Common myeloid progenitor, CD34-positive (primary cell): ENCODE data around the gene CTTNBP2. TPM values are rescaled to one million over a fixed set of nuclear protein-coding genes. Genes with fewer than 3 reads are reported as not detected.

Experiments used
- CTCF ChIA-PET: fragments of 350-600 bp; sonication (Branson Sonifier 250); formaldehyde crosslinking; loops from one replicate; lab custom pipeline; 2021; ENCODE audit warnings: antibody characterized with exemption; lab: Charles Lee
- POLR2A ChIA-PET: fragments of 350-600 bp; sonication (Branson Sonifier 250); formaldehyde crosslinking; loops from one replicate; lab custom pipeline; 2021; ENCODE audit warnings: antibody characterized with exemption; lab: Charles Lee
- DNase-seq, 3 donors: peaks; one replicate each; pipeline versions ENCODE4 v3.0.0 to v3.0.0-alpha.2; 2013
- H3K27ac ChIP-seq, 2 experiments: 1 replicate in 1 of 2; 2 replicates in 1 of 2; pipeline ENCODE4 v1.7.0; 2013; ENCODE audit warnings: inconsistent platforms in 2 of 2, low read length in 2 of 2, mild to moderate bottlenecking in 2 of 2, low read depth in 1 of 2, moderate library complexity in 1 of 2; ENCODE audit not compliant: severe bottlenecking in 2 of 2, insufficient read depth in 1 of 2, poor library complexity in 1 of 2
- H3K27me3 ChIP-seq, 5 experiments: replicated peaks in 2 of 5; 1 replicate in 3 of 5; 2 replicates in 2 of 5; pipeline versions ENCODE4 v1.6.1 to v1.7.0; 2013; ENCODE audit warnings: low read length in 4 of 5, mild to moderate bottlenecking in 2 of 5, moderate library complexity in 2 of 5, inconsistent platforms in 1 of 5; ENCODE audit not compliant: insufficient read depth in 5 of 5, control insufficient read depth in 4 of 5
- H3K36me3 ChIP-seq, 4 experiments: 1 replicate in 2 of 4; 2 replicates in 2 of 4; pipeline versions ENCODE4 v1.6.1 to v1.7.0; 2013; ENCODE audit warnings: low read length in 3 of 4, control low read depth in 1 of 4, mild to moderate bottlenecking in 1 of 4; ENCODE audit not compliant: control insufficient read depth in 4 of 4, insufficient read depth in 4 of 4
- H3K4me1 ChIP-seq, 4 experiments: 1 replicate in 3 of 4; 2 replicates in 1 of 4; pipeline versions ENCODE4 v1.6.1 to v1.7.1; 2013; ENCODE audit warnings: low read length in 3 of 4, mild to moderate bottlenecking in 3 of 4, control low read depth in 1 of 4, inconsistent platforms in 1 of 4, moderate library complexity in 1 of 4; ENCODE audit not compliant: control insufficient read depth in 4 of 4, insufficient read depth in 4 of 4; ENCODE audit errors: control extremely low read depth in 1 of 4
- H3K4me3 ChIP-seq, 7 experiments: 1 replicate in 4 of 7; 2 replicates in 3 of 7; pipeline versions ENCODE4 v1.5.1 to v1.7.0; 2013; ENCODE audit warnings: mild to moderate bottlenecking in 7 of 7, low read length in 6 of 7, moderate library complexity in 6 of 7, inconsistent platforms in 2 of 7, low read depth in 2 of 7, control low read depth in 1 of 7; ENCODE audit not compliant: insufficient read depth in 4 of 7, control insufficient read depth in 1 of 7; ENCODE audit errors: extremely low read depth in 1 of 7
- H3K9me3 ChIP-seq, 5 experiments: 1 replicate in 4 of 5; 2 replicates in 1 of 5; pipeline versions ENCODE4 v1.6.1 to v1.7.1; 2013; ENCODE audit warnings: low read length in 4 of 5, mild to moderate bottlenecking in 2 of 5, inconsistent platforms in 1 of 5, low read depth in 1 of 5, moderate library complexity in 1 of 5; ENCODE audit not compliant: control insufficient read depth in 4 of 5, insufficient read depth in 2 of 5; ENCODE audit errors: control extremely low read depth in 1 of 5
- WGBS: methylation state at CpG from one replicate; pipeline ENCODE4 v1.1.5; 2013; ENCODE audit not compliant: insufficient coverage; 5-methylcytosine and 5-hydroxymethylcytosine counted together
- polyA plus RNA-seq: library from polyadenylated mRNA; unstranded; fragments of 120-200 nt; gene quantifications from one replicate; pipeline ENCODE4 v1.2.1, GENCODE V29; 2013

CTTNBP2 gene, protein sequence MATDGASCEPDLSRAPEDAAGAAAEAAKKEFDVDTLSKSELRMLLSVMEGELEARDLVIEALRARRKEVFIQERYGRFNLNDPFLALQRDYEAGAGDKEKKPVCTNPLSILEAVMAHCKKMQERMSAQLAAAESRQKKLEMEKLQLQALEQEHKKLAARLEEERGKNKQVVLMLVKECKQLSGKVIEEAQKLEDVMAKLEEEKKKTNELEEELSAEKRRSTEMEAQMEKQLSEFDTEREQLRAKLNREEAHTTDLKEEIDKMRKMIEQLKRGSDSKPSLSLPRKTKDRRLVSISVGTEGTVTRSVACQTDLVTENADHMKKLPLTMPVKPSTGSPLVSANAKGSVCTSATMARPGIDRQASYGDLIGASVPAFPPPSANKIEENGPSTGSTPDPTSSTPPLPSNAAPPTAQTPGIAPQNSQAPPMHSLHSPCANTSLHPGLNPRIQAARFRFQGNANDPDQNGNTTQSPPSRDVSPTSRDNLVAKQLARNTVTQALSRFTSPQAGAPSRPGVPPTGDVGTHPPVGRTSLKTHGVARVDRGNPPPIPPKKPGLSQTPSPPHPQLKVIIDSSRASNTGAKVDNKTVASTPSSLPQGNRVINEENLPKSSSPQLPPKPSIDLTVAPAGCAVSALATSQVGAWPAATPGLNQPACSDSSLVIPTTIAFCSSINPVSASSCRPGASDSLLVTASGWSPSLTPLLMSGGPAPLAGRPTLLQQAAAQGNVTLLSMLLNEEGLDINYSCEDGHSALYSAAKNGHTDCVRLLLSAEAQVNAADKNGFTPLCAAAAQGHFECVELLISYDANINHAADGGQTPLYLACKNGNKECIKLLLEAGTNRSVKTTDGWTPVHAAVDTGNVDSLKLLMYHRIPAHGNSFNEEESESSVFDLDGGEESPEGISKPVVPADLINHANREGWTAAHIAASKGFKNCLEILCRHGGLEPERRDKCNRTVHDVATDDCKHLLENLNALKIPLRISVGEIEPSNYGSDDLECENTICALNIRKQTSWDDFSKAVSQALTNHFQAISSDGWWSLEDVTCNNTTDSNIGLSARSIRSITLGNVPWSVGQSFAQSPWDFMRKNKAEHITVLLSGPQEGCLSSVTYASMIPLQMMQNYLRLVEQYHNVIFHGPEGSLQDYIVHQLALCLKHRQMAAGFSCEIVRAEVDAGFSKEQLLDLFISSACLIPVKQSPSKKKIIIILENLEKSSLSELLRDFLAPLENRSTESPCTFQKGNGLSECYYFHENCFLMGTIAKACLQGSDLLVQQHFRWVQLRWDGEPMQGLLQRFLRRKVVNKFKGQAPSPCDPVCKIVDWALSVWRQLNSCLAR (N-terminal part only)
- 0.12 TPM for polyA plus RNA-seq

DNA sequence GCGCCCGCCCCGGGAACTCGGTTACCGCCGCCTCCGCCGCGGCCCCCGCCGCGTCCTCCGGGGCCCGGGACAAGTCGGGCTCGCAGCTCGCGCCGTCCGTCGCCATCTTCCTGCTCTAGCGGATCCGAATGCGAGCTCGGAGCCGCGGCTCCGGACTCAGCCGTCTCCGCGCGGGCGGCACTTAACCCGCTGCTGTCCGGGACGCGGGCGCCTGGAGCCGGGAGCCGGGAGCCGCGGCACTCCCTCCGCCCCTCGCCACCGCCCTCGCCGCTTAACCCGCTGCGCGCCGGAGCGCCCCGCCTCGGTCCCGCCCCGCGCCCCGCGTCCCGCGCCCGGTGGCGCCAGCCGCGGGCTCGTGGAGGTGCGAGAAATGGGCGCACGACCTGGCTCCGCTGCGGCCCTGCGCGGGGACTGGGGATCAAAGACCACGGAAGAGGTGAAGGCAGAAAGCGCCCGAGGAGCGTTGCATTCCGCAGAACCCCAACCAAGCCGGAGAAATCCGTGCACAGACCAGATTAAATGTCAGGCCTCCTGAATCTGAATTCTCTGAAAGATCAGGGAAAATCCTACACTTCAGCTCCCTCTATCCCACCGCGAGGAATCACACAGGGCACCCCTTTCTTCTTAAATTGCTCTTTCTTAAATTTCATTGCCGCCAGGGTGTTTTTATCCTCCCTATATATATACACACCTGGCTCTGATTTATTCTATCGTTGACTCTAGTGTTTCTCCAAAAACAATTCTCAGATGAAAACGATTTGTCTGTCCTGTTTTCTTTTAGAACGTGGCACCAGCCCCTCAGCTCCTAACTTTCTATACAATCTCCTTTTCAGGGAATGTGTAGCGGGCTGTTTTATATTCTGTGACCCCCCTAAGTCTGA, at the start of gene CTTNBP2:
Gene CTTNBP2 (minus strand): TSS at position 132 of the 881 bp plus-strand sequence. CDS start 26 bp downstream, at position 106.
- ChIA-PET CTCF (no interaction called here), POLR2A (interaction anchor here (0.6 kb wide), 1 partner anchor 45 kb away, joined by 3 read pairs; no protein-coding TSS in a partner anchor)

GRCh38 chr7:117916309-117916708, 43.1 kb upstream of the CTTNBP2 start:
- Histone ChIP-seq H3K27me3 (no peaks in the 10 kb centered on the region), H3K27ac (no peak overlapping the region), H3K4me1 (no peaks in the 10 kb centered on the region), H3K9me3 (peaks cover 0 to 5% (median 0%) of the 10 kb centered on the region in 5 experiments), H3K36me3 (no peaks in the 10 kb centered on the region), H3K4me3 (no peak overlapping the region)
- CTCF ChIA-PET = no interaction called here
- peak in 1 of 3 donors; percentile 9 for DNase-seq
- POLR2A ChIA-PET = no interaction called here
- no CpG with 5 or more reads among the region's 2 CpGs for WGBS

More for the DNA sequence above, at the start of gene CTTNBP2:
- Histone ChIP-seq H3K27me3 (peaks cover 16 to 84% (median 28%) of the 10 kb centered on the region in 5 experiments), H3K36me3 (no peaks in the 10 kb centered on the region), H3K4me1 (peaks cover 0 to 22% (median 19%) of the 10 kb centered on the region in 4 experiments), H3K27ac (no peak within 1 kb of the TSS), H3K9me3 (no peaks in the 10 kb centered on the region), H3K4me3 (peak within 1 kb of the TSS; percentile 23 to 70 (median 61))
- under 1% methylated on average over 83 of the region's 87 CpGs for WGBS
- DNase-seq = peak in 2 of 3 donors; percentile 52 to 66

GRCh38 chr7:117912421-117912820, 39.2 kb upstream of the CTTNBP2 start:
- ChIA-PET CTCF (interaction anchor here (0.9 kb wide), 1 partner anchor 10 kb away, joined by 3 read pairs; no protein-coding TSS in a partner anchor), POLR2A (no interaction called here)
- WGBS = 100% methylated on average over 1 of the region's 2 CpGs
- Histone ChIP-seq H3K4me1 (no peaks in the 10 kb centered on the region), H3K27me3 (no peaks in the 10 kb centered on the region), H3K9me3 (peaks cover 0 to 5% (median 0%) of the 10 kb centered on the region in 5 experiments), H3K27ac (no peak overlapping the region), H3K36me3 (no peaks in the 10 kb centered on the region), H3K4me3 (no peak overlapping the region)
- DNase-seq = no peak

GRCh38 chr7:117908031-117908795, 35.0 kb upstream of the CTTNBP2 start:
- CTCF ChIA-PET = no interaction called here
- Histone ChIP-seq H3K27ac (no peak overlapping the region), H3K4me1 (no peaks in the 10 kb centered on the region), H3K27me3 (no peaks in the 10 kb centered on the region), H3K36me3 (no peaks in the 10 kb centered on the region), H3K9me3 (peaks cover 0 to 1% (median 0%) of the 10 kb centered on the region in 5 experiments), H3K4me3 (no peak overlapping the region)
- DNase-seq = no peak
- WGBS = no CpG with 5 or more reads among the region's 3 CpGs
- POLR2A ChIA-PET = no interaction called here

DNA sequence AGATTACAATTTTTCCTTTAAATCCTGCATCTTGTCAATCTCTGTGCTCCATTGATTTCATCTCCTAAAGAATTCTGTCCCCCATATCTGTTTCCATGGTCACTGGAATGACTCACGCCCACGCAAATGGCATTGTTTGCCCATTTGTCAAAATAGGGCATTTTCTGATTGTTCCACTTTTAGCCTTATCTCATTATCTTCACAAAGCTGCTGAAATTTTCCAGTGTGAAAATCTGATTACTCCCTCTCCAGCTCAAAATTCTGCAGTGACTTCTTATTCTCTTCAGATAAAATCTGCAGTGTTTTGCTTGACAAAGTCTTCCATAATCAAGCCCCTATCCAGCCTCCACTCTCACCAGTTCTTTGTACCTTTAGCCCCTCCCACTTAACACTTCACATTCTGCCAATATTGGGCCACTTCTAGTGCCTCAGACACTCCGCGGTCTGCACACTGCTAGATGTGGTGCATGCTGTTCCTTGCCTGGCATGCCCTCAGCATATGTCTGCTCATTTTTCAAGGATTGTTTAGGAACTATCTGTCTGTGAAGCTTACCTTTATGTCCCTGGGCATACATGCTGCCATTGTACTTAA, 33.9 kb upstream of the CTTNBP2 start:
- no peaks in the 10 kb centered on the region for H3K4me1 ChIP-seq
- WGBS = 94% methylated on average over 2 of the region's 4 CpGs
- H3K27me3 ChIP-seq = no peaks in the 10 kb centered on the region
- H3K4me3 ChIP-seq = no peak overlapping the region
- no peak overlapping the region for H3K27ac ChIP-seq
- POLR2A ChIA-PET = no interaction called here
- no peaks in the 10 kb centered on the region for H3K36me3 ChIP-seq
- CTCF ChIA-PET = no interaction called here
- peaks cover 0 to 4% (median 0%) of the 10 kb centered on the region in 5 experiments for H3K9me3 ChIP-seq
- no peak for DNase-seq
